ENCODE results near the gene GPC6.

GPC6 gene

GRCh38 chr13:93296584-93296983 is 70.0 kb downstream of the GPC6 start:
- TF ChIP-seq, protein P1, sequence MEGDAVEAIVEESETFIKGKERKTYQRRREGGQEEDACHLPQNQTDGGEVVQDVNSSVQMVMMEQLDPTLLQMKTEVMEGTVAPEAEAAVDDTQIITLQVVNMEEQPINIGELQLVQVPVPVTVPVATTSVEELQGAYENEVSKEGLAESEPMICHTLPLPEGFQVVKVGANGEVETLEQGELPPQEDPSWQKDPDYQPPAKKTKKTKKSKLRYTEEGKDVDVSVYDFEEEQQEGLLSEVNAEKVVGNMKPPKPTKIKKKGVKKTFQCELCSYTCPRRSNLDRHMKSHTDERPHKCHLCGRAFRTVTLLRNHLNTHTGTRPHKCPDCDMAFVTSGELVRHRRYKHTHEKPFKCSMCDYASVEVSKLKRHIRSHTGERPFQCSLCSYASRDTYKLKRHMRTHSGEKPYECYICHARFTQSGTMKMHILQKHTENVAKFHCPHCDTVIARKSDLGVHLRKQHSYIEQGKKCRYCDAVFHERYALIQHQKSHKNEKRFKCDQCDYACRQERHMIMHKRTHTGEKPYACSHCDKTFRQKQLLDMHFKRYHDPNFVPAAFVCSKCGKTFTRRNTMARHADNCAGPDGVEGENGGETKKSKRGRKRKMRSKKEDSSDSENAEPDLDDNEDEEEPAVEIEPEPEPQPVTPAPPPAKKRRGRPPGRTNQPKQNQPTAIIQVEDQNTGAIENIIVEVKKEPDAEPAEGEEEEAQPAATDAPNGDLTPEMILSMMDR (IDR thresholded peaks at IDR 0.05; ENCODE audit: low read length, missing control alignments) = no peak
- DNase-seq (ENCODE audit: low read depth) = no peak
- H3K4me3 ChIP-seq (replicated peaks; ENCODE audit: low read depth, low read length) = no peak overlapping the region

DNA sequence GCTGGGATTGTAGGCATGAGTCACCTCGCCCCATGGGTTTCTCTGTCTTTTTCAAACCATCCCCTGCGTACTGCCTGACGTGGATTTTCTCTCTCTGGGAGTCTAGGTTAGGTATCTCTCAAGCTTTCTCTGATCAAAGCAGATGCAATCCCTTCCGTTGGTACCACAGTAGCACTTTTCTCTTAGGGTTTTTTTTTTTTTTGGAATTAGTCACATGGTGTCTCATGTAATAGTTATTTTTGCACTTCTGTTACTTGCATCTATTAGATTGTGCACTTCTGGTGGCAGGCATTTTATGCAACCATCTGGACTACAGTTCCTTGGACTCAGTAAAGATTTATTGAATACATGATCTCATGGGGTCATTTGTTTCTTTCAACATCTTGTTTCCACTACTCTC is 72.1 kb downstream of the GPC6 start:
- H3K4me3 ChIP-seq (replicated peaks; ENCODE audit: low read depth, low read length) = no peak overlapping the region
- DNase-seq (ENCODE audit: low read depth) = no peak
- TF ChIP-seq, protein P1 (IDR thresholded peaks at IDR 0.05; ENCODE audit: low read length, missing control alignments) = no peak

- H3K4me3 ChIP-seq (replicated peaks; ENCODE audit: low read depth, low read length) = no peak overlapping the region
- DNase-seq (ENCODE audit: low read depth) = no peak
- TF ChIP-seq, protein P1 (IDR thresholded peaks at IDR 0.05; ENCODE audit: low read length, missing control alignments) = no peak
Measured at GRCh38 chr13:93304134-93304533, 77.5 kb downstream of the GPC6 start.

DNA sequence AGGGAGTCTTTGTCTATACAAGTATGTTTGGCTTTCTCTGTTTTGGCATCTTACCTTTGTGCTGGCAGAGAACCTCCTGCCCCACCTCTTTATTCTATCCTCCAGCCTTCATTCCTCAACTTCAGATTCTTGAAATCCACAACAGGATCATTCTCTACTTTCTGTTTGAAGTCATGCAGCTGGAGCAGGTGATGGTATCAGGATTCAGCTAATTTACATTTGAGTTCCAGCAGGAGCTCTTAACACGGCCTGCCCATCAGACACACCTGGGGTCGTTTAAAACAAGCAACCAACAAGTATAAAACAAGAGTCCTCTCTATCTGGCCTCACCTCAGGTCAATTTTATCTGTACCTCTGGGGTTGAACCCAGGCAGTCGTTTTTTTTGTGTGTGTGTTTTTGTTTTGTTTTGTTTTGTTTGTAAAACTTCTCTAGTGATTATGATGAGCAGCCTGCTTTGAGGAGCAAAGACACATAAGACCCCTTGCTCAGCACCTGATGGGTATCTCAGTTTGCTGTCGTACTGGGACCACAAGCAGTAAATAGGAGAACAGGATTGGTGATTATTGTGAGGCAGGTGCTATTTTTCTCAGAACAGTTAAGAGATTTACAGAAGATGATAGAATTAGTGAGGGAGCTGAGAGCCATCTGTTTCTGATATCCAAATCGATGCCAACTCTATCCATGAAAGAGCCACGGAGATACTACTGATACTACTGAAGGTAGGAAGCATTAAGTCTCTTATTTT is 78.4 kb downstream of the GPC6 start:
- H3K4me3 ChIP-seq (replicated peaks; ENCODE audit: low read depth, low read length) = no peak overlapping the region
- no peak for DNase-seq (ENCODE audit: low read depth)
- TF ChIP-seq, protein P1 (IDR thresholded peaks at IDR 0.05; ENCODE audit: low read length, missing control alignments) = no peak

DNA sequence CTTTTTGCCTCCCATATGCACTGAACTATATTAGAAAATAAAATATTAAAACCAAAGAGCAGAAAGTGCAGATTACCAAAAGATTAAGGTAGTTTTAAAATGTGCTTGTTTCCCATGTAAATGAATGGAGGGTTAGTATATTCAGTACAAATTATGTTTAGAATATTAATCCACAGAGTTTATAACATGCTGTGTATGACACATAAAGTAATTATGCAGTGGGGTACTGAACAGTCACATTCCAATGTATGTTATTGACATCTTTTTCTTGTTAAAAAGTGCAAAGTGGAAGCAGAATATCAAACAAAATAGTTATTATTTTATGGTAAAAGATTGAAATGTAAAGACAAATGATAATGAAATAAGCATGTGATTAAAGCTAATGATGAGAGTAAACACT is 79.3 kb downstream of the GPC6 start:
- no peak for DNase-seq (ENCODE audit: low read depth)
- TF ChIP-seq, protein P1 (IDR thresholded peaks at IDR 0.05; ENCODE audit: low read length, missing control alignments) = no peak
- H3K4me3 ChIP-seq (replicated peaks; ENCODE audit: low read depth, low read length) = no peak overlapping the region

DNA sequence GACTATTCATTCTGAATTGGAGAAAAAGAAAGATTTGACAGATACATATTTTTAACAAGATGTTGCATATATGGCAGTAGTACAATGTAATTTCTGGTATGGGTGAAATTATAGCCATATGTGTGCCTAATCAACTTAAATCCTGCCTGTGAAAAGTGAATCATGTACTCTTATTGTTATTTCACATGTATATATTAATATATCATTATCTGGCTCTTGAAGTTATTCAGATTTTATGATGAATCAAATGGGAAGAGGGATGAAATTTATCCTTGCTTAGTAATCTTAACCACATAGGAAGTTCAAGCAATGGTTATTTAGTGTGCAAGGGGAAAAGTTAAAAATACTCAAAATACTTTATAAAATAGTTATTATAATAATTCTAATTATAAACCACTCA is 80.5 kb downstream of the GPC6 start:
- TF ChIP-seq, protein P1 (IDR thresholded peaks at IDR 0.05; ENCODE audit: low read length, missing control alignments) = no peak
- no peak for DNase-seq (ENCODE audit: low read depth)
- H3K4me3 ChIP-seq (replicated peaks; ENCODE audit: low read depth, low read length) = no peak overlapping the region

DNA sequence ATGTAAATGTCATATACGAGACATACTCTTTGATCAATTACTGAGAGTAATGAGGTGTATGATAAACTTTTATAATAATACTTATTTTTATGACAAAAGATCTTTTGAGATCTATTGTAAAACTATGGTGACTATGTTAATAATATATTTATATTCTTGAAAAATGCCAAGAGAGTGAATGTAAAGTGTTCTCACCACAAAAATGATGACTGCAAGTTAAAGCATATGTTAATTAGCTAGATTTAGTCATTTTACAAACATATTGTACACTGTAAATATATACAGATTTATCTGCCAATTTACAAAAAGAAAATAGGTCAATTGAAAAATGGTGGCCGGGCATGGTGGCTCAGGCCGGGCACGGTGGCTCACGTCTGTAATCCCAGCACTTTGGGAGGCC is 81.0 kb downstream of the GPC6 start:
- TF ChIP-seq, protein P1 (IDR thresholded peaks at IDR 0.05; ENCODE audit: low read length, missing control alignments) = no peak
- no peak overlapping the region for H3K4me3 ChIP-seq (replicated peaks; ENCODE audit: low read depth, low read length)
- DNase-seq (ENCODE audit: low read depth) = no peak
